Kidney glomerular epithelial cell (primary cell): Measurements from ENCODE around the gene CRY2.
A peak's percentile ranks its signal among the peaks of the same experiment; 100 is the strongest.
"Not testable (repeated sequence)": the region's sequence is repeated elsewhere in the genome, so short reads cannot be mapped to it uniquely, and the experiment has no call there.

Source experiments
- DNase-seq: peaks from one replicate; lab custom pipeline; 2025; lab: John Stamatoyannopoulos, UW

CRY2 gene

DNA sequence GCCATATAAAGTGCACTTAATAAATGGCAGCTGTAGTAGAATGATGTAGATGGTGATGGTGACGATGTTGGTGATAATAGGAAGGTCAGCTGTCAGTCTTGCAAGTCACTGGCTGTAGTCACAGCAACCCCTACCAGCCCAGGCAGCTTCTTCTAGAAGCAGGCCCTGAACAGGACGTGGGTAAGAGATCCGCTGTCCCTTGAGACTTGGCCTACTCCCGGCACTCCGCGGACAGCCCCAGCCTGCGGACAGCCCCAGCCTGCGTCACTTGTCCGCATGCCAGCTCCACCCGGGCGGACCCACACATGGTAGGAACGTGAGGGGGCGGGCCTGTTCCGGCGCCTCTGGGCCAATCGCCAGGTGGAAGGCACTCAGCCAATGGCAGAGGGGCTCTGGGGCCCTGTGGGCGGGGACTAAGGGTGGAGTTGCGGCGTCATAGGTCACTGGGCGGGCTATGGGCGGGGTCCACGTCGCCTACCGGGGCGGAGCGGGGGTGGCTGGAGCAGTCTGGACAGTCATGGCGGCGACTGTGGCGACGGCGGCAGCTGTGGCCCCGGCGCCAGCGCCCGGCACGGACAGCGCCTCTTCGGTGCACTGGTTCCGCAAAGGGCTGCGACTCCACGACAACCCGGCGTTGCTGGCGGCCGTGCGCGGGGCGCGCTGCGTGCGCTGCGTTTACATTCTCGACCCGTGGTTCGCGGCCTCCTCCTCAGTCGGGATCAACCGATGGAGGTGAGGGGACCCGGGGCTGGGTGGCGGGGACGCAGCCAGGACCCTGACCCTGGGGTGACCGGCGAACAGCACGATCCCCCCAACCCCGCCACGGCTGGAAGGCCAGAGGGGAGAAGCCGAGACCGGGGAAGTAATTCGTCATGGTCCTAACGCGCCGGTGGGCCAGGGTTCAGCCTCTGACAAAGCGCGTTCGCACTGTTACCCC is at the start of gene CRY2:
CRY2 (plus strand) TSS at position 502 of the 937 bp plus-strand sequence; CDS start at position 518, 16 bp downstream.
- DNase-seq: peak; percentile 92

DNA sequence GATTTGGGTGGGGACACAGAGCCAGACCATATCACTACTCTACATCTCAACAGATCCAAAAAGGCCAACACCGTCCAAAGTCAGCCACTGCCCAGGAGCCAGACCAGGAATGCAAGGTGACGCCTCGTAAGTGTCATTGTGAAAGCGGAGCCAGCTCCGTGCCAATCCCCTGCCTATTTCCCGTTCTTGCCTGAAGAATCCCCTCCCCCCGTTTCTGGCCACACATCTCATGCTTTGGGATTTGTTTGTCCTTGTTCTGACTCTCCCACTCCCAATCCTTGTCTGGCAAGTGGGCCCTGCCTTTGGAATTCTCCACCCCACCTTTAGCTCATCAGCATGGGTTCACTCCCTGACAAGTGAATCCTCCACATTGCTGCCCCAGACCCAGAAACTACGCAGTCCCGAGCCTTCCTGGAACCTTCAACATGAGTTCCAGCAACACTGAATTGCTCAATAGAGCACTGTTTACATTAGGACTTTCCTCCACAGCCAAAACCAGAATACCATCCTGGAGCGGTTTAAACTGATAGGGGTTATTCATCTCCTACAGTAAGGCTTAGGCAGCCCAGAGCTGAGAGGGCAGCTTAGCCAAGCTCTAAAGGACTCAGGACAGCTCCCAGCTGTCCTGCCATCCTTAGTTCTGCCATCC is 48.4 kb upstream of the CRY2 start:
- no peak for DNase-seq

GRCh38 chr11:45799562-45799961 is 47.7 kb upstream of the CRY2 start:
- no peak for DNase-seq

DNA sequence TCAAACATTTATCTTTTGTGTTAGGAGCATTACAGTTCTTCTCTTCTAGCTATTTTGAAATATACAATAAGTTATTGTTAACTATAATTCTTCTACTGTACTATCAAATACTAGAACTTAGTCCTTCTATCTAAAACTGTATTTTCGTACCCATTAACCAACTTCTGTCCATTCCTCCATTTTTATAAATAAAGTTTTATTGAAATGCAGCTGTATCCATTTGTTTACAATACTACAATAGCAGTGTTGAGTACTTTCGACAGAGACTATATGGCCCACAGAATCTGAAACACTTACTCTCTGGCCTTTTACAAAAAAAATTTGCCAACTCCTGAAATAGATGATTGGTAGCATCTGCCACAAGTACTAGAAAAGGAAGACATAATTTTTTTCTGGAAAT is 47.0 kb upstream of the CRY2 start:
- DNase-seq: no peak

DNA sequence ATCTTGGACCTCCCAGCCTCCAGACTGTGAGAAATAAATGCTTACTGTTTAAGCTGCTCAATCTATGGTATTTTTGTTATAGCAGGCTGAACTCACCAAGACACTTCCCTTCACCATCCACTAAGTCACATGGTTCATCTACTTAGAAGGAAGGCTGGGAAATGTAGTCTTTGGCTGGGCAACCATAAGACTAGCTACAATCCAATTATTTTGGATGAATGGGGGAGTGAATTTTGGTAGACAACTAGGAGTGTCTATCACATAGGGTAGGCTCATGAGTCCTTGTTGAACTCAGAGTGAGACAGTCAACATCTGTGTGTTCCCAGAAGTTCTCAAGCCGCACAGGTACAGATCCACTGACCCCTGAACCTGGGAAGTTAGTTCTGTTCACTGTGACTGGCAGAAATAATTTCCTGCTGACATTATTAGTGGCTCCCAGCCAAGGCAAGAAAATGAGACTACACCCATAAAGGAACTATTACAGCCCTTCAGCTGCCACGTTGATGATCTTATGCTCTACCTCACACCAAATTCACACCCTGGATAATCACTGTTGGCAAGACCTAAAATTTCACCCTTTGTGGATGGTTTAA is 45.5 kb upstream of the CRY2 start:
- no peak for DNase-seq

GRCh38 chr11:45802531-45803317 is 44.6 kb upstream of the CRY2 start:
- DNase-seq: no peak

DNA sequence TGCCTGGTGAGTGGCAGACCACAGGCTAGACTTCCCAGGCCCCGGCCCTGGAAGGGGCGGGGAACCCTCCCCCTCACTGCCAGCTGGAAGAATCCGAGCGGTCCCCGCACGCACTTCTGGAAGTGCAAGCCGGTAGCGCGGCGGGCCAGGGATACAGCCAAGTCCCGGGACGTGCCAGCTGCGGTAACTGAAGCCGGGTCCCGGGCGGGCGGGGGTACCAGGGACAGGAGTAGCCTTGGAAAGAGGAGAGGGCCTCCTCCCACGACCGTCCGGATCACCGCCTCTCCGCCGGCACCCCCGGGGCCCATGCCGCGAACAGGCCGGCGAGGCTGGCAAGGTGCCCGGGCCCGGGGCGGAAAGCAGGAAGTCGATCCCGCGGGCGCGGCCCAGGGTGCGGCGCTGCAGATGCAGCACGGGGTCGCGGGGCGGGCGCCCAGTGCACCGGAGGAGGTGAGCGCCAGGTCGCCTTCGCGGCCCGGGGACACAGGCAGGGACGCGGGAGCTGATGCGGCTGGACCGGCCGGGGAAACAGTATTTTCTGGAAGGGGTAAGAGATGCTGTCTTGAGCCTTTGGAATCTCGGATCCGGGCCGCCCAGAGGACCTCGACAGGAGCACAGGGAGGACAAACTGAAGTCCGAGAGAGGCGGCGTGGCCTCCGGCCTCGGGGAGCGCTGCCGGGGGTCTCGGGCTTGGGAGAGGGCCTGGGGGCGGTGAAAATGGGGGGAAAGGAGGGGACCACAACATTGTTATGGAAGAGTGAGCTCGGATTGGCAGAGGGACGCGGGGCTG is 43.1 kb upstream of the CRY2 start:
- DNase-seq: peak; percentile 48

- peak; percentile 87 for DNase-seq
Observed at GRCh38 chr11:45804761-45805304, 42.4 kb upstream of the CRY2 start, which contains the start of gene SLC35C1. Gene SLC35C1 (plus strand): TSS chr11:45805149. CDS start chr11:45805802, 653 bp downstream.

- DNase-seq: peak; percentile 23
Observed at GRCh38 chr11:45805305-45806071, 41.8 kb upstream of the CRY2 start.

DNA sequence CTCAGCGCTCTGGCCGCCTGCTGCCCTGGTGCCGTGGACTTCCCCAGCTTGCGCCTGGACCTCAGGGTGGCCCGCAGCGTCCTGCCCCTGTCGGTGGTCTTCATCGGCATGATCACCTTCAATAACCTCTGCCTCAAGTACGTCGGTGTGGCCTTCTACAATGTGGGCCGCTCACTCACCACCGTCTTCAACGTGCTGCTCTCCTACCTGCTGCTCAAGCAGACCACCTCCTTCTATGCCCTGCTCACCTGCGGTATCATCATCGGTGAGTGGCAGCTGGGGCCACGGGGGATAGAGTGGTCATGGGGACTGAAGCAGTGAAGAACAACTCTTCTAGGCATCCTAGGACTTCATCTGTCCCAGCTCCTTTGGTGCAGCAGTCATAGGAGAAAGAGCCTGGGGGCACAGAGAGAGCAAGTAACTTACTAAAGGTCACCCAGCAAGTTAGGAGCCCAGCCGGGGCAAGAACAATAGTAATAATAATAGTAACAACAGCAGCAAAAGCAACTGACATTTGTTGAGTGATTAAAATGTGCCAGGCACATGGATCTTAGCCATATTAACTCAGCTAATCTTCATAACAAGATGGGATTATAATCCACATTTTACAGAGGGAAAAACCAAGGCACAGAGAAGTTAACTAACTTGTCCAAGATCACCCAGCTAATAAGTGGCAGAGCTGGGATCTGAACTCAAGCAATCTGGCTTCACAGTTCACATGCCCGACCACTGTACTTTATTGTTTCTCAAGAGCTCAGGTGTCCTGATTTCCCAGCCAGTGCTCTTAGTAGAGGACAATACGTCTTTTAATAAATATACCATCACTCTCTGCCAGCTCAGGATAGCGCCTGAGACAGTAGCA is 41.0 kb upstream of the CRY2 start:
- no peak for DNase-seq

DNA sequence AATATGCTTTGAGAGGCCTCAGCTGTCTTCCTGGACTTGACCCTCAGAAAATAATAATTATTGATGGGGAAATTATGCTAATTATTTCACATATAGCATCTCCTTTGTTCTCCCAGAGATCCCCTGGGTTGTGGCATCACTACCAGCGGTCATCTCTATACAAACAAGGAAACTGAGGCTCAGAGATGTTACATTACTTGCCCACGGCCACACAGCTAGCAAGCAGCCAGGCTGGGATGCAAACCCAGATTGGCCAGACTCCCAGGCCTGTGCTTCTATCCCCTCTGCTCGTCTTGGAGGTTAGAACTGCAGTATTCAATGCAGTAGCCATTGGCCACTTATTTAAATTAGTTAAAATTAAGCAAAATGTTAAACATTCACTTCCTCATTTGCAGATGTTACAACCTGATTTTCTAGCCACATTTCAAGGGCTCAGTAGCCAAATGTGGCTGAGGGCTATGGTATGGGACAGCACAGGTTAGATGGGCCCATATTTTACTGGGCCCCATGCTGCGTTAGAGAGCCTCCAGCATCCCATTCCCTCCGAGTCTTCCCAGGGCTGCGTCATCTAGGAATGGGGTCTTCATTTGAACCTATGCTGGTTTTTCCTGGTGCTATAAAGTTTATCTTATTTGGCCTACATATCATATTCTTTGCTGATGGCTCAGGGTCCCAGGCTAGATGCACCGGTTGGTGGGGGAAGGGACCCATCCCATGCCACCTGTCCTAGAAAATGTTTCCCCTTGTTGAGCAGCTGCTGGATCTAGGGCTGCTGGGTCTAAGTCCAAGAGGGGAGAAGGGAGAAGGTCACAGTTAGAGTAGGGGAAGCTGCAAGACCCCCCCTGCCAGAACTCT is 40.1 kb upstream of the CRY2 start:
- DNase-seq: no peak

DNA sequence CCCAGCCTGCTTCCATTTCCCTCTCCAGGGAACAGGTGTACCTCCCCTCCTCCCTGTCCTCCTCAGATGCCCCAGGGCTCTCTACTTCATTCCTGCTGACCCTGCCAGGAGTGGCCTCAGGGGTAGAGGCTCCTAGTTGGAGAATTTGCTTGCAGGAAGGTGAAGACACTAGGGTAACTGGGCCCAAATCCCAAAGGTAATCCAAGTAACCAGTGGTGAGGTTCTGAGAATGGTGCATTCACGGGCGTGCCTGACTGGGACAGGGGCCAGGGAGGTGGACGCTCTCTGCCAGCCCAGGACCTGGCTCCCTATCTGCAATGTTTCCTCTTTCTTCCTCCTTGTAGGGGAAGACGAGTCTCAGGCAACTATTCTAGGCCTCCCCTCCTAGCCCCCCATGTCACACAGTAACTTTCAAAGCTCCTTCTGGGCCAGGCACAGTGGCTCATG is 39.5 kb upstream of the CRY2 start:
- DNase-seq: no peak

DNA sequence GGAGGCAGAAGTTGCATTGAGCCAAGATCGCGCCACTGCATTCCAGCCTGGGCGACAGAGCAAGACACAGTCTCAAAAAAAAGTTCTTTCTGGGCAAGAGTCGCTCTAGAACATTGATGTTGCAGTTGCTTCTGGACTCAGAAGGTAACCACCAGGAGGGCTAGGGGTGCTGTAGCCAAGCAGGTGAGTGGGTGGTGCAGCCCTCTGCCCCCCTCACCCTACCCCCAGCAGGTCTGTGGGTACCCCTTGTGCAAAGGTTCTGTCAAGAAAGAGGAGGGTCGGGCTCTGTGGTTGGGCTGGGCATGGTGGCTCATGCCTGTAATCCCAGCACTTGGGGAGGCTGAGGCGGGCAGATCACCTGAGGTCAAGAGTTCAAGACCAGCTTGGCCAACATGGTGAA is 38.8 kb upstream of the CRY2 start:
- not testable (repeated sequence) for DNase-seq

DNA sequence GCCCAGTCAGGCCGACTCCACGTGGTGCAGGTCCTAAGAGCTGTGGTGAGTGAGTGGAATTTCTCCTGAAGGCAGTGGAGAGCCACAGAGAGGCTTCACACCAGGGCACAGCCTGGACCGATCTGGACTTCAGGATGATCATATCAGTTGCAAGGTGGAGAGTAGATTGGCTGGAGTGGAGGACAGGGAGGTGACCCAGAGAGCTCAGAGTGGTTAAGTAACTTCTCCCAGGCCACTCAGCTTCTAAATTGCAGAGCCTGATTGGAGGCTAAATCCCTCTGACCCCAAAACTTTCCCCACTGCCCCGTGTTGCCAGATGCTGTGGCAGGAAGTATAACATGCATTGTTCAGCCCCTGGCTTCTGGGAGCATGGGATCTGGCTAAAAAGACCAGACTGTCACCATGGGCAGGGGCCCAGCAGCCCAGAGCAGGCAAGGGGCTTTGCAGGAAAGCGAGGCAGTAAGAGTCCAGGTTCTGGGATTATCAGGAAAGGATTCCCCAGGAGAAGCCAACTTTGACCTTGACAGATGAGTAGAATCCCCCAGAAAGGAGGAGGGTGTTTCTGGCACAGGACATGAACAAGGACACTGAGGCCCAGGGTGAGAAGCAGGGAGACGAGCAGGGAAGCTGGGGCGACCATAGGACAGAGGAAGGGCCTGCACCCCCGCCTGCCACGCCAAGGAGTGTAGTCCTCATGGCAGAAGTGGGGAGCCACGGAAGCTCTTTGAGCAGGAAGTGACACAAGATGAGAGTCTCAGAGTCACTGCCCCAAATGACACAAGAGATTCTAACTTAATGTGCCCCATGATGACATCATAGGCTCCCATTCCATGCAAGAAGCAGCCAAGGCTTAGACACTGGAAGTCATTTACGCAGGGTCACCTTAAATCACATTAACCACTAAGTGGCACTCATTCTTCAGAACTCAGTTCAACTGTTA is 37.5 kb upstream of the CRY2 start:
- DNase-seq: no peak

GRCh38 chr11:45810431-45811108 is 36.7 kb upstream of the CRY2 start:
- DNase-seq: no peak

- no peak for DNase-seq
Observed at GRCh38 chr11:45811109-45811435, 36.2 kb upstream of the CRY2 start.
